Aorta (tissue), 5 donors: ENCODE results near the gene PRRG1. TPM values are rescaled to one million over a fixed set of nuclear protein-coding genes. Genes with fewer than 3 reads are reported as not detected.
"Not testable (repeated sequence)": the region's sequence is repeated elsewhere in the genome, so short reads cannot be mapped to it uniquely, and the experiment has no call there.

Experiments used
- ATAC-seq: fragments of 200-7000 bp; cut with Tn5 transposase; one replicate; pipeline ENCODE4 v1.9.1; 2022; ENCODE audit warnings: moderate library complexity; ENCODE audit not compliant: low FRiP score
- DNase-seq, 2 donors: peaks; one replicate each; pipeline ENCODE4 v3.0.0-alpha.2; 2020
- H3K27ac ChIP-seq, 2 donors: one replicate each; pipeline ENCODE4 v1.5.1; 2013; ENCODE audit warnings: low read length in 2 of 2, mild to moderate bottlenecking in 2 of 2, moderate library complexity in 2 of 2, control low read depth in 1 of 2, inconsistent platforms in 1 of 2, low read depth in 1 of 2
- H3K27me3 ChIP-seq, 2 donors: one replicate each; pipeline ENCODE4 v1.6.1; 2013; ENCODE audit warnings: control low read depth in 1 of 2, low read length in 1 of 2, mild to moderate bottlenecking in 1 of 2, moderate library complexity in 1 of 2; ENCODE audit not compliant: insufficient read depth in 2 of 2, control insufficient read depth in 1 of 2
- H3K36me3 ChIP-seq, 2 donors: one replicate each; pipeline ENCODE4 v1.6.1; 2013; ENCODE audit warnings: control low read depth in 1 of 2, low read length in 1 of 2, mild to moderate bottlenecking in 1 of 2; ENCODE audit not compliant: insufficient read depth in 2 of 2, control insufficient read depth in 1 of 2
- H3K4me1 ChIP-seq, 2 donors: one replicate each; pipeline ENCODE4 v1.6.1; 2013; ENCODE audit warnings: low read length in 2 of 2, control low read depth in 1 of 2, mild to moderate bottlenecking in 1 of 2, moderate library complexity in 1 of 2; ENCODE audit not compliant: insufficient read depth in 2 of 2, control insufficient read depth in 1 of 2
- H3K4me3 ChIP-seq, 2 donors: one replicate each; pipeline ENCODE4 v1.5.1; 2013; ENCODE audit warnings: low read length in 2 of 2, control low read depth in 1 of 2, mild to moderate bottlenecking in 1 of 2
- H3K9me3 ChIP-seq: one replicate; pipeline ENCODE4 v1.6.1; 2013; ENCODE audit warnings: mild to moderate bottlenecking, low read length; ENCODE audit not compliant: control insufficient read depth
- WGBS, 2 donors: extraction: QIAGEN DNeasy Blood & Tissue Kit; methylation state at CpG; one replicate each; pipeline ENCODE4 v1.1.7; 2013; 5-methylcytosine and 5-hydroxymethylcytosine counted together
- intact Hi-C, 2 donors: fragments of 100-400 bp; cut with DNase I; formaldehyde crosslinking; loops; one replicate each; pipeline versions ENCODE4 v1.14.2 to v1.15.0; 2022
- polyA plus RNA-seq, 2 donors: library from polyadenylated mRNA; stranded (reverse); fragments of 200-250 nt; gene quantifications; one replicate each; pipeline ENCODE4 v1.2.3, GENCODE V29; 2013
- total RNA-seq, 2 donors: library from RNA; stranded (reverse); fragmentation: NEBNext Ultra II Directional; extraction: Animal tissue kit (Norgen Biotek cat#: 25700); gene quantifications; one replicate each; pipeline ENCODE4 v1.2.1, GENCODE V29; 2021
- donor health status: healthy with polysubstance abuse.
- donor health status: Bipolar disorder and iron deficiency.
- donor health status: DM: no; HTN: no; CAD: no.
- donor health status: DM: no; HTN: no; CAD: no.
- donor health status: DM: yes; HTN: yes; CAD: no.

Gene PRRG1
- total and polyA plus RNA-seq, 4 donors: 2.5 to 17.8 (median 8.7) TPM

GRCh38 chrX:37468124-37468739 lies 119.1 kb downstream of the PRRG1 start:
- Histone ChIP-seq H3K9me3 (no peaks in the 10 kb centered on the region), H3K4me3 (no peak overlapping the region), H3K4me1 (peaks cover 0 to 2% of the 10 kb centered on the region in 2 donors), H3K36me3 (no peaks in the 10 kb centered on the region), H3K27ac (no peak overlapping the region), H3K27me3 (no peaks in the 10 kb centered on the region)
- ATAC-seq (no peak), DNase-seq (no peak)
- WGBS, 2 donors: 73 to 97% methylated on average over 3 of the region's 3 CpGs
- intact Hi-C loops: no loop called here

- 89 to 99% methylated on average over 3 of the region's 3 CpGs for WGBS, 2 donors
- Histone ChIP-seq H3K36me3 (no peaks in the 10 kb centered on the region), H3K4me3 (no peak overlapping the region), H3K9me3 (no peaks in the 10 kb centered on the region), H3K27ac (no peak overlapping the region), H3K4me1 (peaks cover 0 to 2% of the 10 kb centered on the region in 2 donors), H3K27me3 (no peaks in the 10 kb centered on the region)
- ATAC-seq (no peak), DNase-seq (no peak)
- intact Hi-C loops: no loop called here
Observed at GRCh38 chrX:37470711-37471110, 121.5 kb downstream of the PRRG1 start.

GRCh38 chrX:37472836-37473235 lies 123.7 kb downstream of the PRRG1 start:
- H3K4me1 ChIP-seq: no peaks in the 10 kb centered on the region
- no peaks in the 10 kb centered on the region for H3K36me3 ChIP-seq
- ATAC-seq (no peak), DNase-seq (no peak)
- H3K27ac ChIP-seq: no peak overlapping the region
- H3K9me3 ChIP-seq: no peaks in the 10 kb centered on the region
- peaks cover 0 to 2% of the 10 kb centered on the region in 2 donors for H3K27me3 ChIP-seq
- H3K4me3 ChIP-seq: no peak overlapping the region
- intact Hi-C loops: no loop called here
- 87 to 90% methylated on average over 6 of the region's 6 CpGs for WGBS, 2 donors

DNA sequence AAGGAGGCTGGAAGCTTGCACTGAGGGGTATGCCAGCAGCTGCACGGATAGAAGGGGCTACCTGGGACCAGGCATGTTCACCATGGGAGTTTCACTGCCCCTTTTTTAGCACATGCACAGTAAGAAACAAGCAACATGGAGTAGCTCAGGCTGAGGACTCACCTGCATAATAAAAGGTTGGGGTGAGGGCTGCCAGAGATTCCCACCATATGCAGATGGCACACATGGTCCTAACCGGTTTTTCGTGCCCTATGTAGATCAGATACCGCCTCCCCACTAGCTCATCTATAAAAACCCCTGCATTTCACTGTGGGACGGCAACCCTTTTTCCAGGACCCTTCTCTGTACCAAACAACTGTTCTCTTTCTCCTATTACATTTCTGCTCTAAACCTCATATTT lies 125.3 kb downstream of the PRRG1 start:
- WGBS, 2 donors: 53 to 77% methylated on average over 5 of the region's 5 CpGs
- intact Hi-C loops: no loop called here
- no peak for DNase-seq

DNA sequence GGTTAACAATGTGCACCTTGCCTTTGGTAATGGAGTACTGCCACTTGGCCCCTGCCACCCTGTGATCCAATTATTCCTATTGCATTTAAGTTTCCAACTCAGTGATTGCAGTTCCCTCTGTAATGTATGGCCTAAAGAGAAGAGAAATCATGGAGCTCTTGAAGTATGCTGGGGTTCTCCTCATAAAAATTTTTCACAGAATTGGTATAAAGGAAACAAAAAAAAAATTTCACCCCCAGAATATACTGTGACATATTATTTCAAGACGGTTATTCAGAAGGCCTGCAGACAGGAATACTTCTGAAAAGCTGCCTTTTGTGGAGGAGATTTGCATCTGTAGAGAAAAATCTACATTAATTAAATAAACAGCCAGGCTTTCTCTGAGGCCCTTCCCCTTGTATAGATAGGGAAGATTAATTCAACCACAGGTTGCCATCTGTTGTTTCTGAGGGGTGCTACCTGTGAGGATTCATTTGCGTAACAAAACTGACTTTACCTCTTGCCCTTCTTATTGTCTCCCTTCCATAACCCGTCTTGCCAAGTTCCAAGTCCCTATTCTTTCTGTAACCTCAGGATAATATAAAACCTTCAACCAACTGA lies 127.5 kb downstream of the PRRG1 start:
- Histone ChIP-seq H3K27me3 (peaks cover 0 to 2% of the 10 kb centered on the region in 2 donors), H3K4me3 (no peak overlapping the region), H3K27ac (no peak overlapping the region), H3K9me3 (no peaks in the 10 kb centered on the region), H3K4me1 (no peaks in the 10 kb centered on the region), H3K36me3 (no peaks in the 10 kb centered on the region)
- intact Hi-C loops: no loop called here
- 55 to 95% methylated on average over 3 of the region's 3 CpGs for WGBS, 2 donors
- DNase-seq (no peak), ATAC-seq (no peak)

More for the DNA sequence above, 125.3 kb downstream of the PRRG1 start:
- Histone ChIP-seq H3K4me1 (no peaks in the 10 kb centered on the region), H3K36me3 (no peaks in the 10 kb centered on the region), H3K4me3 (no peak overlapping the region), H3K9me3 (no peaks in the 10 kb centered on the region), H3K27me3 (peaks cover 0 to 2% of the 10 kb centered on the region in 2 donors), H3K27ac (no peak overlapping the region)
- ATAC-seq: no peak

DNA sequence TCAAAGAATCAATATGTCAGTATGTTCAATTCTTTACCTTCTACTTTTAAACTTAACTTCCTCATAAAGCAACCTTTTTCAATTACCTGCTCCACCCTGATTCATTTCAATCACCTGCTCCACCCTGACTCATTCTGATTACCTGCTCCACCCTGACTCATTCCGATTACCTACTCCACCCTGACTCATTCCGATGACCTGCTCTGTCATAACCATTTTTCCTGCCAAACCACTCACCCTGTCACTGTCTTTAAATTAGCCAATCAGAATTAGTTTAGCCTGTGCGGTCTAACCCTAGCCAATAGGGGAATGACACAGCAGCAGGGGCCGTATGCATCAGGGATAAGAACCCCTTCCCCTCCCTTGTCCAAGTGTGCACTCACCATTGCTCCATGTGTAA lies 135.2 kb downstream of the PRRG1 start:
- WGBS, 2 donors: 86 to 87% methylated on average over 4 of the region's 4 CpGs
- ATAC-seq, intact Hi-C loops: not testable (repeated sequence)

DNA sequence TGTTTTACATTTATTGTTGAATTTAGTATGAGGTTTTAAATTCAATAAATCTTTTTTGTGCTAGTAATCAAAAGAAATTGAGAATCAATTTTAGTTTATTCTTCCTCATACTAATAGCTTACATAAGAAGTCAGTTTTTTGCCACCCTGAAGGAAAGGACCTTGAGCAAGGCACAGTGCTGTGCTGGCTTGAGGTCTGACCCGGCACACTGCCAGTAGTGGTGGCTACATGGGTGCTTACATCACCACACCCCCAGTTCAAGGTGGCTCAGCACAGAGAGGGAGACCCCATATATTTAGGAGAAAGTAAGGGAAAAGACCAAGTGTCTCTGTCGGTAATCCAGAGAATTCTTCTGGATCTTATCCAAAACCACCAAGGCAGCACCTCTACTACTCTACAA lies 136.3 kb downstream of the PRRG1 start:
- intact Hi-C loops: no loop called here
- DNase-seq (no peak), ATAC-seq (no peak)
- Histone ChIP-seq H3K27me3 (no peaks in the 10 kb centered on the region), H3K4me1 (no peaks in the 10 kb centered on the region), H3K9me3 (no peaks in the 10 kb centered on the region), H3K36me3 (no peaks in the 10 kb centered on the region), H3K27ac (no peak overlapping the region), H3K4me3 (no peak overlapping the region)
- 79 to 82% methylated on average over 2 of the region's 2 CpGs for WGBS, 2 donors

More for the DNA sequence above, 135.2 kb downstream of the PRRG1 start:
- H3K9me3 ChIP-seq, H3K4me1 ChIP-seq, H3K4me3 ChIP-seq, H3K27me3 ChIP-seq, DNase-seq, H3K27ac ChIP-seq, H3K36me3 ChIP-seq: not testable (repeated sequence)

DNA sequence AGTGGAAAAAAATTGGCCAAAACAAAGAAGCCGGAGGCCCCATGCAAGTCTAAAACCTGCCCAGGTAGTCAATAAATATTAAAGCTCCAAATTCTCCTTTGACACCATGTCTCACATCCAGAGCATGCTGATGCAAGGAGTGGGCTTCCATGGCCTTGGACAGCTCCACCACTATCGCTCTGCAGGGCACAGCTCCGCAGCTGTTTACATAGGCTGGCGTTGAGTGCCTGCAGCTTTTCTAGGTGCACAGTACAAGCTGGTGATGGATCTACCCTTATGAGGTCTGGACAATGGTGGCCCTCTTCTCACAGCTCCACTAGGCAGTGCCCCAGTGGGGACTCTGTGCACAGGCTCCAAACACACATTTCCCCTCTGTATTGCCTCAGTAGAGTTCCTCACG lies 138.1 kb downstream of the PRRG1 start:
- WGBS, 2 donors: 90 to 91% methylated on average over 5 of the region's 5 CpGs
- no peak for ATAC-seq
- Histone ChIP-seq H3K27me3 (no peaks in the 10 kb centered on the region), H3K27ac (no peak overlapping the region), H3K4me3 (no peak overlapping the region), H3K9me3 (no peaks in the 10 kb centered on the region), H3K4me1 (no peaks in the 10 kb centered on the region), H3K36me3 (no peaks in the 10 kb centered on the region)
- intact Hi-C loops: no loop called here
- no peak for DNase-seq

DNA sequence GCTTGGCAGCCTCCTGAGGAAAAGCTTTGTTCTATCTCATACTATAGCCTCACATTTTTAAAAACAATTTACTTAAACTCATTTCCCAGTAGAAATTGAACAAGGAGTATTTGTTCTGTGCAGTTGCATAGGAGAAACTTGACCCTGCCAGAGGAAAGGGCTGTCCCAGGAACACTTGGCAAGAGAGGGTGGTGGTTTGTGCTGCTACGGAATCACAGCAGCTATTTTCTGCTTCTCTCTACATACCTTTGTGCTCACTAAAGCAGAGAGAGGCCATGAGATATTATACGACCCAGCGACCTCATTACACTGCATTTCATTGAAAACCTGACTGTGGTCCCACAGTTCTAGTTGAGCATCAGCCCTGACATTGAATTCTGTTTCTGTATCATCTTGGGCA lies 139.2 kb downstream of the PRRG1 start:
- H3K4me1 ChIP-seq: no peaks in the 10 kb centered on the region
- H3K27me3 ChIP-seq: no peaks in the 10 kb centered on the region
- intact Hi-C loops: no loop called here
- H3K4me3 ChIP-seq: no peak overlapping the region
- no peak for ATAC-seq
- WGBS, 2 donors: 72 to 84% methylated on average over 3 of the region's 3 CpGs
- no peaks in the 10 kb centered on the region for H3K9me3 ChIP-seq
- DNase-seq: no peak
- H3K27ac ChIP-seq: no peak overlapping the region
- H3K36me3 ChIP-seq: no peaks in the 10 kb centered on the region
